Measurements from ENCODE around the gene LTF.

DNA sequence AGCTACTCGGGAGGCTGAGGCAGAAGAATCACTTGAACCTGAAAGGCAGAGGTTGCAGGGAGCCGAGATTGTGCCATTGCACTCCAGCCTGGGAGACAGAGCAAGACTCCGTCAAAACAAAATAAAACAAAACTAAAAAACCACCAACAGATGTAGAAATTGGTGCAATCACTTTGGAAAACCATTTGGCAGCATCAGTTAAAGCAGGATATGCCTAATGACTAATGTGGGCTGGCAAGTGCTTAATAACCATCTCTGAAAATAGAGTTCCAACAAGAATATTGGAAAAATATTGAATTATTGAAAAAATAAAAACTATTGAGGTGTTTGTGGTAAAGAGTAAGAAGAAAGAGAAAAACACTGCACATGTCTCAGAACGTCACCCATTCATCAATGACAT, 16.9 kb upstream of the LTF start:
- no peak for TF ChIP-seq ZNF138 (tag by site-specific recombination; IDR thresholded peaks at IDR 0.05; ENCODE audit: borderline replicate concordance)
- TF ChIP-seq, protein P1, sequence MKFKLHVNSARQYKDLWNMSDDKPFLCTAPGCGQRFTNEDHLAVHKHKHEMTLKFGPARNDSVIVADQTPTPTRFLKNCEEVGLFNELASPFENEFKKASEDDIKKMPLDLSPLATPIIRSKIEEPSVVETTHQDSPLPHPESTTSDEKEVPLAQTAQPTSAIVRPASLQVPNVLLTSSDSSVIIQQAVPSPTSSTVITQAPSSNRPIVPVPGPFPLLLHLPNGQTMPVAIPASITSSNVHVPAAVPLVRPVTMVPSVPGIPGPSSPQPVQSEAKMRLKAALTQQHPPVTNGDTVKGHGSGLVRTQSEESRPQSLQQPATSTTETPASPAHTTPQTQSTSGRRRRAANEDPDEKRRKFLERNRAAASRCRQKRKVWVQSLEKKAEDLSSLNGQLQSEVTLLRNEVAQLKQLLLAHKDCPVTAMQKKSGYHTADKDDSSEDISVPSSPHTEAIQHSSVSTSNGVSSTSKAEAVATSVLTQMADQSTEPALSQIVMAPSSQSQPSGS (tag by site-specific recombination; IDR thresholded peaks at IDR 0.05; ENCODE audit: low read depth): no peak
- TF ChIP-seq, protein P2, sequence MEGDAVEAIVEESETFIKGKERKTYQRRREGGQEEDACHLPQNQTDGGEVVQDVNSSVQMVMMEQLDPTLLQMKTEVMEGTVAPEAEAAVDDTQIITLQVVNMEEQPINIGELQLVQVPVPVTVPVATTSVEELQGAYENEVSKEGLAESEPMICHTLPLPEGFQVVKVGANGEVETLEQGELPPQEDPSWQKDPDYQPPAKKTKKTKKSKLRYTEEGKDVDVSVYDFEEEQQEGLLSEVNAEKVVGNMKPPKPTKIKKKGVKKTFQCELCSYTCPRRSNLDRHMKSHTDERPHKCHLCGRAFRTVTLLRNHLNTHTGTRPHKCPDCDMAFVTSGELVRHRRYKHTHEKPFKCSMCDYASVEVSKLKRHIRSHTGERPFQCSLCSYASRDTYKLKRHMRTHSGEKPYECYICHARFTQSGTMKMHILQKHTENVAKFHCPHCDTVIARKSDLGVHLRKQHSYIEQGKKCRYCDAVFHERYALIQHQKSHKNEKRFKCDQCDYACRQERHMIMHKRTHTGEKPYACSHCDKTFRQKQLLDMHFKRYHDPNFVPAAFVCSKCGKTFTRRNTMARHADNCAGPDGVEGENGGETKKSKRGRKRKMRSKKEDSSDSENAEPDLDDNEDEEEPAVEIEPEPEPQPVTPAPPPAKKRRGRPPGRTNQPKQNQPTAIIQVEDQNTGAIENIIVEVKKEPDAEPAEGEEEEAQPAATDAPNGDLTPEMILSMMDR (tag by site-specific recombination; IDR thresholded peaks at IDR 0.05): no peak
- TF ChIP-seq PBX3 (CRISPR knock-in tag; IDR thresholded peaks at IDR 0.05): no peak
- TF ChIP-seq, protein P3, sequence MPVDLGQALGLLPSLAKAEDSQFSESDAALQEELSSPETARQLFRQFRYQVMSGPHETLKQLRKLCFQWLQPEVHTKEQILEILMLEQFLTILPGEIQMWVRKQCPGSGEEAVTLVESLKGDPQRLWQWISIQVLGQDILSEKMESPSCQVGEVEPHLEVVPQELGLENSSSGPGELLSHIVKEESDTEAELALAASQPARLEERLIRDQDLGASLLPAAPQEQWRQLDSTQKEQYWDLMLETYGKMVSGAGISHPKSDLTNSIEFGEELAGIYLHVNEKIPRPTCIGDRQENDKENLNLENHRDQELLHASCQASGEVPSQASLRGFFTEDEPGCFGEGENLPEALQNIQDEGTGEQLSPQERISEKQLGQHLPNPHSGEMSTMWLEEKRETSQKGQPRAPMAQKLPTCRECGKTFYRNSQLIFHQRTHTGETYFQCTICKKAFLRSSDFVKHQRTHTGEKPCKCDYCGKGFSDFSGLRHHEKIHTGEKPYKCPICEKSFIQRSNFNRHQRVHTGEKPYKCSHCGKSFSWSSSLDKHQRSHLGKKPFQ (tag by site-specific recombination; IDR thresholded peaks at IDR 0.05): no peak
- TF ChIP-seq ZNF114 (tag by site-specific recombination; IDR thresholded peaks at IDR 0.05): no peak
- TF ChIP-seq ZNF561 (tag by site-specific recombination; IDR thresholded peaks at IDR 0.05; ENCODE audit: borderline replicate concordance): no peak
